Measurements from ENCODE around the gene SHISA6. TPM values are rescaled to one million over a fixed set of nuclear protein-coding genes. Genes with fewer than 3 reads are reported as not detected.

SHISA6 gene
- total RNA-seq, 1 experiment from 2014 or later = 1.0 TPM

- peak; percentile 31 for DNase-seq
- Histone ChIP-seq H3K27me3 (ENCODE audit: control insufficient read depth, insufficient read depth, low read length) (peaks cover 41% of the 10 kb centered on the region), H3K36me3 (replicated peaks; ENCODE audit: control insufficient read depth, insufficient read depth, low read length) (no peaks in the 10 kb centered on the region), H3K4me3 (ENCODE audit: insufficient read depth, low read depth, low read length) (no peak overlapping the region)
Observed at GRCh38 chr17:11244776-11245175, 3.8 kb downstream of the SHISA6 start.

GRCh38 chr17:11245187-11245586 is 4.2 kb downstream of the SHISA6 start:
- Histone ChIP-seq H3K27me3 (ENCODE audit: control insufficient read depth, insufficient read depth, low read length) (peaks cover 36% of the 10 kb centered on the region), H3K4me3 (ENCODE audit: insufficient read depth, low read depth, low read length) (no peak overlapping the region), H3K36me3 (replicated peaks; ENCODE audit: control insufficient read depth, insufficient read depth, low read length) (no peaks in the 10 kb centered on the region)
- DNase-seq = no peak

GRCh38 chr17:11245791-11246190 is 4.8 kb downstream of the SHISA6 start:
- Histone ChIP-seq H3K4me3 (ENCODE audit: insufficient read depth, low read depth, low read length) (no peak overlapping the region), H3K36me3 (replicated peaks; ENCODE audit: control insufficient read depth, insufficient read depth, low read length) (no peaks in the 10 kb centered on the region), H3K27me3 (ENCODE audit: control insufficient read depth, insufficient read depth, low read length) (peaks cover 32% of the 10 kb centered on the region)
- no peak for DNase-seq

DNA sequence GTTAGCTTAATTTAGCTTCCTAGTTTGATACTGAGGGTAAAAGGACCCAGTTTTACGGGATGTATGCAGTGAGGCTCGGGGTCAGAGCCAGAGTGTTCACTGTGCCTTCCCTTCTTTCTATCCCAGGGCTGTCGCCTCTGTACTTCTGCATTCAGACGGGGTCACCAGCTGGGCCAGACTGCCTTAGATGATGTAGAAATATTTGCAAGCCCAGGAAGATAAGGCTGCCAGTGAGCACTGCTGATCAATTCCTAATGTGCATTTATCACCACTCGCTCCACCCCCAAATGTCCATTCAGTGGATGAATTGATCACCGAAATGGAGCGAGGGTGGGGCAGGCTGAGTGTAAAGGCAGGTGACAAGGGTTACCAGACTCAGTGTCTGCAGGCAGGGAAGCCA is 9.1 kb downstream of the SHISA6 start:
- Histone ChIP-seq H3K4me3 (ENCODE audit: insufficient read depth, low read depth, low read length) (no peak overlapping the region), H3K36me3 (replicated peaks; ENCODE audit: control insufficient read depth, insufficient read depth, low read length) (no peaks in the 10 kb centered on the region), H3K27me3 (ENCODE audit: control insufficient read depth, insufficient read depth, low read length) (peaks cover 2% of the 10 kb centered on the region; the same call in 1 of the 2 replicates)
- DNase-seq = no peak

DNA sequence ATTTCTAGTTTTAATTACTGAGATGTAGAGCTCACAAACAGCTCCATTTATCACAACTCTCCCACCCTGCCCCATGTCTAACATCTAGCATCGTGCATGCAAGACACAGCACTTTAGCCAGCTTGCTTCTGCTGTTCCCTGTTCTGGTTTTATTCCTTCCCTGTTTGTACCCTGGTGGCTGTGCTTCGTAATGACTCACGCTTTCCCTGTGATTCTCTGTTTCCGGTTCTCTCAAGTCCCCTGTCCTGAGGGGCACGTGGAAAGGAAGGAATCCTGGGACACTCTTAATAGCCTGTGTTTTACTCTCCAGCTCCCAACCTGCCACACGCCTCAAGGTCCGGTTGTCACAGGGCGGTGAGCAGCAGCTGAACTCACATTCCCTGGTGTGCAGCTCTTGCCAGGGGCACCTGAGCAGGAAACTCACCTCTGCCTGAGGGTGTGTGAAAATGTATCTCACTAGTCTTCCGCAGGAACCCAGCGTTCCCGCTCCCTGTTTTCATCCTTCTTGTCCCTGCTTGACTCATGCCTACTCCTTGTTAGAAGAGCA is 10.6 kb downstream of the SHISA6 start:
- peak; percentile 32 for DNase-seq
- H3K27me3 ChIP-seq (ENCODE audit: control insufficient read depth, insufficient read depth, low read length) = peaks cover 2% of the 10 kb centered on the region; the same call in 1 of the 2 replicates
- no peaks in the 10 kb centered on the region for H3K36me3 ChIP-seq (replicated peaks; ENCODE audit: control insufficient read depth, insufficient read depth, low read length)
- H3K4me3 ChIP-seq (ENCODE audit: insufficient read depth, low read depth, low read length) = no peak overlapping the region

DNA sequence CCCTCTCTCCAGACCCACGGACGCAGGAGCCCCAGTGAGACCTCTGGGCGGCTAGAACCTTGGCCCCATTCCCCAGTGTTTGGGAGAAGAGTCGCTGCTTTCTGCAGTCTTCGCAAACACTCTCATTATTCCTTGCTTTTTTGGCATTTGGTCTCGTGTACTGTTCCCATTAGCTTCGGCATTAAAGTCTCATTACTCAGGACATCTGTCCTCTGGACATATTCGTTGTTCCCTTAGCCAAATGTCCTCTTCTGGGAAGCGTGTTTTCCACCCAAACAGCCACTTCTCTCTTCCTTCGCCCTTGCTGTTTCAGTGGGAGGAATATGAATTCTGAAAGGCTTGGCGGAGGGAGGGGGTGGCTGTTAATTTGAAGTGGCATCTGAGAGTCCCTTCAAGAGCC is 11.1 kb downstream of the SHISA6 start:
- H3K4me3 ChIP-seq (ENCODE audit: insufficient read depth, low read depth, low read length) = no peak overlapping the region
- DNase-seq = no peak
- H3K27me3 ChIP-seq (ENCODE audit: control insufficient read depth, insufficient read depth, low read length) = peaks cover 2% of the 10 kb centered on the region; the same call in 1 of the 2 replicates
- H3K36me3 ChIP-seq (replicated peaks; ENCODE audit: control insufficient read depth, insufficient read depth, low read length) = no peaks in the 10 kb centered on the region

- DNase-seq = peak; percentile 42
- H3K4me3 ChIP-seq (ENCODE audit: insufficient read depth, low read depth, low read length) = no peak overlapping the region
Observed at GRCh38 chr17:11256877-11257276, 15.9 kb downstream of the SHISA6 start.

DNA sequence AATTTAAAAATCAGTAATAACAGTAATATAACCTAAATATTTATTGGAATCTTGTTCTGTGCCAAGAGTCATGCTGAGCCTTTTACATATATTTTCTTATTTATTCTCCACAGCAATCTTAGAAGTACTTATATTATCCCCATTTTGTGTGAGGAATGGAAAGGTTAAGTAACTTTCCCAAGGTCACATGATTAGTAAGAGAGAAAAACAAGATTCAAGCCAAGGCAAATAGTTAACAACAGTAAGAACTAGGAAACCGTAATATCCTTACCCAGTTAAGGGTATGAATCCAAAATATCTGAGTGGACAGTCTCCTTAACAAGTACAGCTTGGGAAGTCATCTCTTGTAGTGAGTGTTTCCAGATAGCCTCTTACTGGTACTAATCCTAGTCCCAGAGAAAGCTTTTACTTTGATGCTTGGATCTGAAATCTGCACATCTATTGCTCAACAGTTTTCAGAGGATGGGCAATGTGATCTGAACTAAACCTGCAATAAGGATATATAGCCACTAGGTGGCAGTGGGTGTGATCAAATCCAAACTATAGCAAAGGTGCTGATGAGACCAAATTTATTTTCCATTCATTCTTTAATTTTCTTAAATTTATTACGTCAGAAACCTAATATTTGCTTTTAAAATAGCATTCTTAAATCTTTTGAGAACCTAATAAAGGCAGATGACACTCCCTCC is 23.3 kb downstream of the SHISA6 start:
- Histone ChIP-seq H3K36me3 (replicated peaks; ENCODE audit: control insufficient read depth, insufficient read depth, low read length) (no peaks in the 10 kb centered on the region), H3K27me3 (ENCODE audit: control insufficient read depth, insufficient read depth, low read length) (no peaks in the 10 kb centered on the region), H3K4me3 (ENCODE audit: insufficient read depth, low read depth, low read length) (no peak overlapping the region)
- no peak for DNase-seq

More at GRCh38 chr17:11256877-11257276, 15.9 kb downstream of the SHISA6 start:
- Histone ChIP-seq H3K36me3 (replicated peaks; ENCODE audit: control insufficient read depth, insufficient read depth, low read length) (no peaks in the 10 kb centered on the region), H3K27me3 (ENCODE audit: control insufficient read depth, insufficient read depth, low read length) (peaks cover 2% of the 10 kb centered on the region; the same call in 1 of the 2 replicates)

GRCh38 chr17:11267999-11268575 is 27.1 kb downstream of the SHISA6 start:
- no peaks in the 10 kb centered on the region for H3K36me3 ChIP-seq (replicated peaks; ENCODE audit: control insufficient read depth, insufficient read depth, low read length)
- H3K27me3 ChIP-seq (ENCODE audit: control insufficient read depth, insufficient read depth, low read length) = no peaks in the 10 kb centered on the region
- no peak for DNase-seq
- no peak overlapping the region for H3K4me3 ChIP-seq (ENCODE audit: insufficient read depth, low read depth, low read length)

- DNase-seq = no peak
- Histone ChIP-seq H3K36me3 (replicated peaks; ENCODE audit: control insufficient read depth, insufficient read depth, low read length) (no peaks in the 10 kb centered on the region), H3K4me3 (ENCODE audit: insufficient read depth, low read depth, low read length) (no peak overlapping the region), H3K27me3 (ENCODE audit: control insufficient read depth, insufficient read depth, low read length) (no peaks in the 10 kb centered on the region)
Observed at GRCh38 chr17:11269210-11269609, 28.2 kb downstream of the SHISA6 start.

DNA sequence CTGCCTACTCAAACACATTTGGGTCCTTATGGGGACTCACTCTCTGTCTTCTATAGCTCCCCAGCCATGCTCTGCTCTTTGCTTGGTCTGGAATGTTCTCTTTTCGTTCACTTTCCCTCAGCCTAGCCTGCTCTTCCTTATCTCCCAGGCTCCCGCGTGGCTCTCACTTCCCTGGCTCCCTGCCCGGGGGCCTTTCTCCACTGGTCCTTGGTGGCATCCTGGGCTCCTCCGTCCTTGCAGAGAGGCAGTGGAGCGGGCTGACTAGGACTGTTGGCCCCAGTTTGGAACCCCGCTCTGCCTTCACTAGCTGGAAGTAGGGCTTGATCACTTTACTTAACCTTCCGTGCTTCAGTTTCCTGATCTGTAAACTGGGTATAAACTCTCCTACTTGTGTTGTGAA is 31.2 kb downstream of the SHISA6 start:
- DNase-seq = no peak
- no peaks in the 10 kb centered on the region for H3K27me3 ChIP-seq (ENCODE audit: control insufficient read depth, insufficient read depth, low read length)
- no peaks in the 10 kb centered on the region for H3K36me3 ChIP-seq (replicated peaks; ENCODE audit: control insufficient read depth, insufficient read depth, low read length)
- no peak overlapping the region for H3K4me3 ChIP-seq (ENCODE audit: insufficient read depth, low read depth, low read length)

DNA sequence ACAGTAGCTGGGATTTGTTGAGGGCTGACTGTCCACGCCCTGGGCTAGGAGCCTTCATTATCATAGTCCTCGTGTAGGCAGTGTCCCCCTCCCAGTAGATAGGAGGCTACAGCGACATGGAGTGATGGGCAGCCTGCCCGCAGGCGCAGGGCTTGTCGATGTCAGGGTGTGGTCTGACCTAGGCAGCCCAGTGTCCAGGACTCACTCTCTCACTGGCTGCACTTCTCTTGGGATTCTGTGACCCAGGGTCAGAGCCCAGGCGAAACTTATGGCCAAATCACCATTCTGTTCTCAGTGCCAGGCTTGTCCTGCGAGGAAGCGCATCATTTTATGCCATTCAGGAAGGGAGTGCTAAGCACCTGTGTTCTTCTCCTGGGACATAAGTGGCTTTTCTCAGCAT is 32.6 kb downstream of the SHISA6 start:
- Histone ChIP-seq H3K27me3 (ENCODE audit: control insufficient read depth, insufficient read depth, low read length) (no peaks in the 10 kb centered on the region), H3K4me3 (ENCODE audit: insufficient read depth, low read depth, low read length) (no peak overlapping the region), H3K36me3 (replicated peaks; ENCODE audit: control insufficient read depth, insufficient read depth, low read length) (no peaks in the 10 kb centered on the region)
- DNase-seq = no peak

GRCh38 chr17:11274106-11274505 is 33.1 kb downstream of the SHISA6 start:
- H3K27me3 ChIP-seq (ENCODE audit: control insufficient read depth, insufficient read depth, low read length) = no peaks in the 10 kb centered on the region
- no peak overlapping the region for H3K4me3 ChIP-seq (ENCODE audit: insufficient read depth, low read depth, low read length)
- no peak for DNase-seq
- H3K36me3 ChIP-seq (replicated peaks; ENCODE audit: control insufficient read depth, insufficient read depth, low read length) = no peaks in the 10 kb centered on the region

DNA sequence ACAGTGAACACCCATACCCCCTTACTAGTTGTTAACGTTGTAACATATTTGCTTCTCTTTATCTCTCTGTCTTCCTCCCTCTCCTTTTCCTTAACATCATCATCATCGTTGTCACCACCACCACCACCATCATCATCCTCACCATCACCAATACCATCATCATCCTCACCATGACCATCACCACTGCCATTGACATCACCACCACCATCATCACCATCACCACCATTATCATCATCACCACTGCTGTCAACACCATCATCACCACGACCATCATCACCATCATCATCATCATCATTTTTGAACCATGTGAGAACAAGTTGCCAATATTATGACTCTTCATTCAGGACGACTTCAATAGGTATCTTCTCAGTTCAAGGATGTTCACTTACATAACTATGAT is 35.5 kb downstream of the SHISA6 start:
- H3K4me3 ChIP-seq (ENCODE audit: insufficient read depth, low read depth, low read length) = no peak overlapping the region
- no peaks in the 10 kb centered on the region for H3K27me3 ChIP-seq (ENCODE audit: control insufficient read depth, insufficient read depth, low read length)
- no peaks in the 10 kb centered on the region for H3K36me3 ChIP-seq (replicated peaks; ENCODE audit: control insufficient read depth, insufficient read depth, low read length)
- no peak for DNase-seq
